ENCODE results near the gene HOXB4.

The HOXB4 gene

DNA sequence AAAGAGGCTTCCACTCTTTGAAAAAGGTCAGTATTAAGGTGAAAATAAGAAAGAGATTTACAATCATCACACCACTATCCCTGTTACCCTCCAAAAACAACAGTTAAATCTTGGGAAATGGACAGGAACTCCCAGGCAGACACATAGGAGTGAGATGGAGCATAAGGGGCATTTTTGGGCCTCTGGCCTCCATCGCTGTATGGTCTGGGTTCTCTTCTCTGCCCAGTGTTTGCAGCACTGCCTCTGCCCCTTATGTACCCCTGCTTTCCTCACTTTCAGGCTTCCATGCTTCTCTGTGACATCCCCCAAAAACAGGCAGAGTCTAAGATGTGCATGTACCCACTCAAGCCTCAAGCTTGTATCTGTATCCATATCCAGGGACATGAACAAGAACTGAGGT, 32.6 kb downstream of the HOXB4 start:
- Histone ChIP-seq H3K27me3 (ENCODE audit: control insufficient read depth in 1 of 2, insufficient read depth in 2 of 2, low read length in 2 of 2) (no peaks in the 10 kb centered on the region), H3K9ac (ENCODE audit: low read length) (peak overlapping the region; percentile 62), H3K36me3 (ENCODE audit: insufficient read depth, low read length) (peaks cover 7% of the 10 kb centered on the region), H3K4me1 (ENCODE audit: insufficient read depth, low read length) (peaks cover 57% of the 10 kb centered on the region), H3K27ac (ENCODE audit: low read depth, low read length) (peak overlapping the region; percentile 99), H3K4me3 (ENCODE audit: low read depth in 1 of 2, low read length in 2 of 2) (peak overlapping the region in 1 of 2 donors; percentile 36), H3K9me3 (ENCODE audit: low read length) (no peaks in the 10 kb centered on the region)

DNA sequence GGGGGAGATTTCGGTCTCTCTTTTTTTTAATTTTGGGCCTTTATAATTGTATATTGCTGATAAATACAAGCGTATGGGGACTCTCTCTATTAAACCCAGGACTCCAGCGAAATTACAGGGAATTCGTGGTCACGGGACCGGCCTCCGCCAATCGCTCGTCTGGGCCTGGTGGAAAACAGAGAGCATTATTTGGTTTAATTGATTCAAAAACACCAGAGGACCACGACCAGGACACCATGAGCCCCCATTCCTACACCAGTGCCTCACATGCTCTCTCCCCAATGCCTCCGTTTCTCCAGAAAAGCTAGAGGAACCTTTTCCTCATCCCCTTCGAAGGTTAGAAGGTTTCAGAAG, 33.2 kb downstream of the HOXB4 start, which contains the start of gene HOXB2:
Gene HOXB2, minus strand, starts transcription at position 88 of the 354 bp plus-strand sequence. CDS start 198 bp downstream, outside the sequence.
- Histone ChIP-seq H3K4me3 (ENCODE audit: low read depth in 1 of 2, low read length in 2 of 2) (peak within 1 kb of the TSS; percentile 78 to 96), H3K27me3 (ENCODE audit: control insufficient read depth in 1 of 2, insufficient read depth in 2 of 2, low read length in 2 of 2) (no peaks in the 10 kb centered on the region), H3K9ac (ENCODE audit: low read length) (peak within 1 kb of the TSS; percentile 99), H3K27ac (ENCODE audit: low read depth, low read length) (peak within 1 kb of the TSS; percentile 99), H3K9me3 (ENCODE audit: low read length) (no peaks in the 10 kb centered on the region), H3K4me1 (ENCODE audit: insufficient read depth, low read length) (peaks cover 57% of the 10 kb centered on the region), H3K36me3 (ENCODE audit: insufficient read depth, low read length) (peaks cover 5% of the 10 kb centered on the region)

DNA sequence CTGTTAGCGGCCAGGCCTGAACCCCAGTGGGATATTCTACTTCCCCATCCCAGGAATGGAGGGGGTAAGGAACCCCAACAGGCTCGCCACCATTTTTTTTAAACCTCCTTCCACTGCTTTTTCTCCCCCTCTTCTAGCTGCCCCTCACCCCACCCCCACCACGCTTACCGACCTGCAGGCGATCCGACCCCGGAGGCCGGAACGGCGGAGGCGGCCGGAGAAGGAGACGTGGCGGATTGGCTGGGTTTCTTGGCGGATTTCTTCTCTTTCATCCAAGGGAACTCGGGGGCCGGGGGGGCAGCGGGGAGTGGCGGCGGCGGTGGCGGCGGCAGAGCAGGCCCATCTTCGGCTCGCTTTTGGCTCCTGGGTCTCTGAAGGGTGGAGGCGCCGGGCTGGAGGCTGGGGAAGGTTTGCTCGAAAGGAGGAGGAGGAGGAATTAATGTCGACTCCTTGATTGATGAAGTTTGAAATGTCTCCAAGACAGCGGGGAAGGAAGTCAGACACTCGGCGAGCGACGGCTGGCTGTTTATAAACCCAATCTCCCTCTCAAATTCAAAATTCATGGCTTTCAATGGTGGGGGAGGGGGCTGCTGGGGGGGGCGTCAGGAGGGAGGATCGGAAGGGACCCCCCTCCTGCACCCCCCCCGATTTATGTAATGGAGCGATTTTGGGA, 33.7 kb downstream of the HOXB4 start:
- no peaks in the 10 kb centered on the region for H3K9me3 ChIP-seq (ENCODE audit: low read length)
- peak overlapping the region; percentile 99 for H3K27ac ChIP-seq (ENCODE audit: low read depth, low read length)
- H3K36me3 ChIP-seq (ENCODE audit: insufficient read depth, low read length), result peaks cover 4% of the 10 kb centered on the region
- H3K4me1 ChIP-seq (ENCODE audit: insufficient read depth, low read length), result peaks cover 56% of the 10 kb centered on the region
- peak overlapping the region; percentile 99 for H3K9ac ChIP-seq (ENCODE audit: low read length)
- no peaks in the 10 kb centered on the region for H3K27me3 ChIP-seq (ENCODE audit: control insufficient read depth in 1 of 2, insufficient read depth in 2 of 2, low read length in 2 of 2)
- peak overlapping the region; percentile 78 to 96 for H3K4me3 ChIP-seq (ENCODE audit: low read depth in 1 of 2, low read length in 2 of 2)

DNA sequence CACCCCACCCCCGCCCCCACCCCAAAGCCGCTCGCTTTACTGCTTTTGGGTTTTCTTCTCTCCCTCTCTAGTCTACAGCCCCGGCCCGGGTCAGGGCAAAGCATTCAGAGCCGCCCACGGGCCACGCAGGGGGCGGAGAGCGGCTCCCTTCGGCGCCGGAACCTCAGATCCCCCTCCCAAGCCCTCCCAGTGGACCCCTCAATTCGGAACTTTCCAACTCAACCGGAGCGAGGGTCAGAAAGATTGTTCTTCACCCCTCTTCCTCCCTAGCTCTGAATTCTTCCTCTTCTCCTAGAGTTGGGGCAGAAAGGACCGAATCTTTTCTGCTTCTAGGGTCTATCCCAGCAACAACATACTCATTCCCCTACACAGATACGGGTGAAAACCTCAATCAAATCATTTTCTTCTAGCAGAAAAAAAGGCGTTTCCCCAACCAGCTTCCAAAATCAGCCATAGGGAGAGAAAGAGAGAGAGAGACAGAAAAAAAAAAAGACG, 34.2 kb downstream of the HOXB4 start:
- H3K36me3 ChIP-seq (ENCODE audit: insufficient read depth, low read length), result peaks cover 4% of the 10 kb centered on the region
- H3K9ac ChIP-seq (ENCODE audit: low read length), result peak overlapping the region; percentile 99
- H3K4me3 ChIP-seq (ENCODE audit: low read depth in 1 of 2, low read length in 2 of 2), result peak overlapping the region; percentile 78 to 96
- no peaks in the 10 kb centered on the region for H3K9me3 ChIP-seq (ENCODE audit: low read length)
- peak overlapping the region; percentile 99 for H3K27ac ChIP-seq (ENCODE audit: low read depth, low read length)
- H3K4me1 ChIP-seq (ENCODE audit: insufficient read depth, low read length), result peaks cover 50% of the 10 kb centered on the region
- H3K27me3 ChIP-seq (ENCODE audit: control insufficient read depth in 1 of 2, insufficient read depth in 2 of 2, low read length in 2 of 2), result no peaks in the 10 kb centered on the region

DNA sequence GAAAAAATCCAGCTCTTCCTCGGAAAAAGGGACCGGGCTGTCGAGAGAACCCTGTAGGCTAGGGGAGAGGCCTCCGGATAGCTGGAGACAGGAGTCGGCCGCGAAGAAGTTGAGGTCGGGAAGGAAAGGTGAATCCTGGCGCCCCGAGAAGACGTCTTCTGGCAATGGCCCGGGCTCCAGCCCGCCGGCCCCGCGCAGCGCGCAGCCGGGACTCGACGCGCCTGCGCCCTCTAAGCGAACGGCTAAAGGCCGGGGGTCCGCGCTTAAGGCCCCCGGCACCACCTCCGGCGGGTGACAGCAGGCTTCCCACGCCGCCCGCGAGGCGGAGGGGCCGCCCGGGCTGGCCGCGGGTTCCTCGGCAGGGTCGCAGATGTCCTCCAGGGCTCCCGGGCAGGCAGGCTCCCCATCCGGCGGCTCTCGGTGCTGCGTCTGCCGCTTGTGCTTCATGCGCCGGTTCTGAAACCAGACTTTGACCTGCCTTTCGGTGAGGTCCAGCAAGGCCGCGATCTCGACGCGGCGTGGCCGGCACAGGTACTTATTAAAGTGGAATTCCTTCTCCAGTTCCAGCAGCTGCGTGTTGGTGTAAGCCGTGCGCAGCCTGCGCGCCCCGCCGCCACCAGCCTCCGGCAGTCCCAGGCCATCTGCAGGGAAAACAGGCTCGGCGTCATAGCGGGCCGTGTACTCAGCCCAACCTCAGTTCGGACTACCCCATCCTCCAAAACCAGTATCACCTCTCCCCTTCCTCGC, 34.9 kb downstream of the HOXB4 start:
- Histone ChIP-seq H3K4me3 (ENCODE audit: low read depth in 1 of 2, low read length in 2 of 2) (peak overlapping the region; percentile 78 to 96), H3K36me3 (ENCODE audit: insufficient read depth, low read length) (peaks cover 4% of the 10 kb centered on the region), H3K9me3 (ENCODE audit: low read length) (no peaks in the 10 kb centered on the region), H3K9ac (ENCODE audit: low read length) (peak overlapping the region; percentile 99), H3K27ac (ENCODE audit: low read depth, low read length) (peak overlapping the region; percentile 99), H3K4me1 (ENCODE audit: insufficient read depth, low read length) (peaks cover 44% of the 10 kb centered on the region), H3K27me3 (ENCODE audit: control insufficient read depth in 1 of 2, insufficient read depth in 2 of 2, low read length in 2 of 2) (no peaks in the 10 kb centered on the region)

DNA sequence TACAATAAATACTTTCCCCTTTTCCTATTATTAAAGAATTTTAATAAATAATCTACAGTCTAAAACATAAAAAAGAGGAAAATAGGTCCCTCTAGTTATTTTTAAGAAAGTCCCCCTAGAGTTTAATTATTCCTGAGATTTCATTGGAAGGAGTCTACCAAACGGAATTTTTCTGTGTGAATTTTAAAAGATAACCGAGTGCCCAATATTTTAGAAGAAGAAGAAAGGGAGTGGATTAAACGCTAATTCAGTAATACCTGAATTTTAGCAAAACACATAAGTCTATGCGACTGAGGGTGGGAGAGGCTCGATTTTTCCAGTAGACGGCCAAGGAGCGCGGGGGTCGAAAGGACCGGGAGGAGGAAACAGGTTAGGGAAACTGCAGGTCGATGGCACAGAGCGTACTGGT, 35.4 kb downstream of the HOXB4 start:
- Histone ChIP-seq H3K27ac (ENCODE audit: low read depth, low read length) (peak overlapping the region; percentile 99), H3K27me3 (ENCODE audit: control insufficient read depth in 1 of 2, insufficient read depth in 2 of 2, low read length in 2 of 2) (no peaks in the 10 kb centered on the region), H3K36me3 (ENCODE audit: insufficient read depth, low read length) (peaks cover 4% of the 10 kb centered on the region), H3K4me1 (ENCODE audit: insufficient read depth, low read length) (peaks cover 38% of the 10 kb centered on the region), H3K9ac (ENCODE audit: low read length) (peak overlapping the region; percentile 99), H3K9me3 (ENCODE audit: low read length) (no peaks in the 10 kb centered on the region), H3K4me3 (ENCODE audit: low read depth in 1 of 2, low read length in 2 of 2) (peak overlapping the region; percentile 78 to 96)

DNA sequence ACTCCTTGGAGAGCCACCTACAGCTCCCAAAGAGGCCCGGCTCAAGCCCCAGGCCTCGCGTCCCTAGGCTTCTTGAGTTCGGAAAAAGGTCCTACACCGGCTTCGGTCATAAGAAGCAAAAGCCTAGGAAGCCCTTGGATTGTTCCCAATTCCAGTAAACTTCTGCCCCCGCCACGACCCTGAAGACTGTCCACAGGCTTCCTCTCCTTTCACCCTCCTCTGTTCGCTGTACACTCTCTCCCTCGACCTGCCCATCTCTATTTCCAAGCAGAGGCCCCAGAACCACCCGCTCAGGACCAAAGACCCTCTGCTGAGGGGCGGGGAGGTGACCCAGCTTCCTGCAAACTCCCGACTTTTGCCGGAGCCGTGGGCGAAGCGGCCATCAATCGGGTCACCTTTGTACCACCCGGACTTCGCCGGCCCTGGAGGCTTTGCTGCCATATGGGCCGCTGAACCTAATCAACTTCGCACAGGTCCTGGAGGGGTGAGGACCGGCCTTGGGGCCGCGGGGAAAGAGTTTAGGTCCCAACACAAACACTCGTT, 36.0 kb downstream of the HOXB4 start:
- H3K27ac ChIP-seq (ENCODE audit: low read depth, low read length), result peak overlapping the region; percentile 99
- H3K27me3 ChIP-seq (ENCODE audit: control insufficient read depth in 1 of 2, insufficient read depth in 2 of 2, low read length in 2 of 2), result no peaks in the 10 kb centered on the region

DNA sequence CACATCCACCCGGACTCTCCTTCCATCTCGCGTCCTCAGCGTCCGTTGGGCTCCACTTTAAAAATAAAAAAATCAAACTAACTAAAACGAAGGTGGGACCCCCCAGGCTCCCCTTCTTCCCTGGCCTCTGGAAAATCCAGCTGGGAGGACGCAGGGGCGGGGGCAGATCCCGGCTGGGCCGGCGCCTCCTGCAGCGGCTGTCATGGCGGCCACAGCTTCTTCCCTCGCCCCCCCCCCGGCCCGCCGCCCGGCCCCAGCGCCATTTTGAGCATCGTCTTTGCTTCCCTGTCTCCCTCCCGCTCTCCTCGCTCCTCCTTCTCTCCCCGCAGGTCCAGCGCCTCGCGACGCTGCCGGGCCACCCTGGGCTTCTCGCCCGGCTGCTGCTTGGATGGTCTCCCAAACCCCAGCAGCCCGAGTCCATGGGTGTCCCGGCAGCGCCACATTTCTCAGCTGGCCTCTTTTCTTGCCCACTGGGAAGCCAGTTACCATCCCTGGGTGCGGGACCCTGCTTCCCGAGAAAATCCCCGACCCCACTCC, 36.5 kb downstream of the HOXB4 start:
- peak overlapping the region; percentile 99 for H3K9ac ChIP-seq (ENCODE audit: low read length)
- H3K4me1 ChIP-seq (ENCODE audit: insufficient read depth, low read length), result peaks cover 28% of the 10 kb centered on the region

More for the DNA sequence above, 36.0 kb downstream of the HOXB4 start:
- H3K36me3 ChIP-seq (ENCODE audit: insufficient read depth, low read length), result peaks cover 4% of the 10 kb centered on the region
- no peaks in the 10 kb centered on the region for H3K9me3 ChIP-seq (ENCODE audit: low read length)
- peak overlapping the region; percentile 99 for H3K9ac ChIP-seq (ENCODE audit: low read length)
- peak overlapping the region; percentile 78 to 96 for H3K4me3 ChIP-seq (ENCODE audit: low read depth in 1 of 2, low read length in 2 of 2)
- H3K4me1 ChIP-seq (ENCODE audit: insufficient read depth, low read length), result peaks cover 33% of the 10 kb centered on the region

DNA sequence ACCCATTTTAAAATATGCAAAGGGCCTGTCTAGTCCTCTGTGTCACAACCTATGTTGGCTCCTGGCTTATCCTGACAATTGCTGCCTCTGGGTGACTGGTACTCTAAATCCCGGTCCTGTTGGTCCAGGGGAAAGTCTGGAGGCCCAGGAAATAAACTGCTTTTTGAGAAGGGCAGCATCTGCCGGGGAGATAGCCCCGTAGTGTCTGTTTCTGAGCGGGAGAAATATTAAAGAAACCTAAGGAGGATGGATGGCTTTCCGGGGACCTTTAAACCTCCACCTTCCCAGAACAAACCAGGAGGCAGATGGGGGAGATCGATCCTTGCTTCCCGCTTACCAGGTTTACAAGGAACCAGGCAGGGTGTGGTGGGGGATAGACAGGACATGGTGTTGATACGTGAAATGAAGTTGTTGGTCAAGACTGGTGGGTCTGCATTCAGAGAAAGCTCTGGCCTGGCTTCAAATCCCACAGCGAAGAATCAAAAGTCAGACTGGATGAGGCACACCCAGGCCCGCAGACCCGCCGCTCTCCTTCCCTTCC, 37.0 kb downstream of the HOXB4 start:
- Histone ChIP-seq H3K9ac (ENCODE audit: low read length) (peak overlapping the region; percentile 74), H3K36me3 (ENCODE audit: insufficient read depth, low read length) (peaks cover 4% of the 10 kb centered on the region), H3K4me3 (ENCODE audit: low read depth in 1 of 2, low read length in 2 of 2) (peak overlapping the region; percentile 78 to 96), H3K27ac (ENCODE audit: low read depth, low read length) (peak overlapping the region; percentile 99), H3K27me3 (ENCODE audit: control insufficient read depth in 1 of 2, insufficient read depth in 2 of 2, low read length in 2 of 2) (no peaks in the 10 kb centered on the region), H3K4me1 (ENCODE audit: insufficient read depth, low read length) (peaks cover 23% of the 10 kb centered on the region), H3K9me3 (ENCODE audit: low read length) (no peaks in the 10 kb centered on the region)

More for the DNA sequence above, 36.5 kb downstream of the HOXB4 start:
- Histone ChIP-seq H3K36me3 (ENCODE audit: insufficient read depth, low read length) (peaks cover 4% of the 10 kb centered on the region), H3K27me3 (ENCODE audit: control insufficient read depth in 1 of 2, insufficient read depth in 2 of 2, low read length in 2 of 2) (no peaks in the 10 kb centered on the region), H3K27ac (ENCODE audit: low read depth, low read length) (peak overlapping the region; percentile 99), H3K9me3 (ENCODE audit: low read length) (no peaks in the 10 kb centered on the region), H3K4me3 (ENCODE audit: low read depth in 1 of 2, low read length in 2 of 2) (peak overlapping the region; percentile 78 to 96)

DNA sequence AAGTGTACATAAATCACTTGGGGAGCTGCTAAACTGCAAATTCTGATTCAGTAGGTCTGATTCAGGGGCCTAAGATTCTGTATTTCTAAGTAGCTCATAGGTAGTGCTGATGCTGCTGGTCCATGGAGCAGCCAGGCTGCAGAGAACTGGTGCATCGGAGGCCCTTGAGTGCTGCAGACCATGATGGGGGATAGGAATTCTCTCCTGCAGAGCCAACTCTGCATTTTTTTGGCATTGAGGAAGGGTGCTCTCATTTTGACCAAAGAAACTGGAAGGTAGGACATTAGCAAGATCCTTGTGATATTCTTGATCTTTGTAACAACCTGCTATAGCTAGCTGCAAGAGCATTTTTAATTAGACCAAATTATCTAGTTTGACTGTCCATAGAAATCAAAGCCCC, 37.9 kb downstream of the HOXB4 start:
- Histone ChIP-seq H3K4me3 (ENCODE audit: low read depth in 1 of 2, low read length in 2 of 2) (no peak overlapping the region), H3K27me3 (ENCODE audit: control insufficient read depth in 1 of 2, insufficient read depth in 2 of 2, low read length in 2 of 2) (no peaks in the 10 kb centered on the region), H3K27ac (ENCODE audit: low read depth, low read length) (peak overlapping the region; percentile 99), H3K36me3 (ENCODE audit: insufficient read depth, low read length) (peaks cover 4% of the 10 kb centered on the region), H3K9me3 (ENCODE audit: low read length) (no peaks in the 10 kb centered on the region), H3K9ac (ENCODE audit: low read length) (no peak overlapping the region), H3K4me1 (ENCODE audit: insufficient read depth, low read length) (peaks cover 14% of the 10 kb centered on the region)

DNA sequence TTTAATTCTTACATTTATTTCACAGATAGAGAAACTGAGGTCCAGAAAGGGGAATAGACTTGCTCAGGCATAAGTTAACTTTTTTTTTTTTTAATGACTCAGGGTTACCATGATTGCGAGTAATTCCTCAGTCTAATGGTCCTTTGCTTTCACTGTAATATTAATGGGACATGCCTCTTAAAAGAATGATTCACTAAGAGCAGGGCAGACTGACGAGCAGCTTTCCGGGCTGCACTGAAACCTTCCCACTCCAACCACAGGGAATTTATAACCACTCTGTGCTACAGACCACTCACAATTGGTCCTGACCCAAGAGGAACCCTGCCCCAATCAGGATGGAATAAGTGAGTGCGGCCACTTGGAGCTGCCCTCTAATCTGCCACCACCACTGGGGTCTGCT, 39.0 kb downstream of the HOXB4 start:
- no peak overlapping the region for H3K9ac ChIP-seq (ENCODE audit: low read length)
- peaks cover 9% of the 10 kb centered on the region for H3K4me1 ChIP-seq (ENCODE audit: insufficient read depth, low read length)
- no peaks in the 10 kb centered on the region for H3K9me3 ChIP-seq (ENCODE audit: low read length)
- H3K27me3 ChIP-seq (ENCODE audit: control insufficient read depth in 1 of 2, insufficient read depth in 2 of 2, low read length in 2 of 2), result no peaks in the 10 kb centered on the region
- no peak overlapping the region for H3K27ac ChIP-seq (ENCODE audit: low read depth, low read length)
- peaks cover 4% of the 10 kb centered on the region for H3K36me3 ChIP-seq (ENCODE audit: insufficient read depth, low read length)
- no peak overlapping the region for H3K4me3 ChIP-seq (ENCODE audit: low read depth in 1 of 2, low read length in 2 of 2)
